Measurements from ENCODE around the gene TMEM115.

TMEM115 gene

DNA sequence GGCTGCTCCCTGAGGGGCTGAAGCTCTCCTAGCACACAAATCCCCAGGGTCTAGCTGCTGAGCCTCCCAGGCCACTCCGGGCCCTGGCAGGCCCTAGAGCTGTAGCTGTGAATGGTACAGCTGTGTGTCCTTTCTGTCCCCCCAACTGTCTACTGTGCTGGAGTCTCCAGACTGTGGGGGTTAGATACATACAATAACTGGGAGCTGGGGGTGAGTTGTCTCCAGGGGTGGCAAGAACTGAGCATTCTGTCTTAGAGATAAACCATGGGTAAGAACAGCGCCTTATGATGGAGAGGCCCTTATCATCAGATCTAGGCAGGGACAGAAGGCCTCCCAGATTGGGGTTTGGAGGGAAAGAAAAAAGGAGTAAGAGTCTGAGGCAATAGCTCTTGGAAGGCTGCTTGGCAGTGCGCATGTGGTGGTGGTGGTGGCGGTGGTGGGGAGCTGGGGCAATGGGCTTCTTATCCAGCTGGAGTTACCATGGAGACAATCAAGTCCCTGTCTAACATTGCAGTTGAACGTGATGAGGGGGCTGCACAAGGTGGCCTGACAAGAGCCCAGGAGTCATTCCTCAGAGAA is 5.0 kb downstream of the TMEM115 start:
- no peak for DNase-seq (ENCODE audit: low read depth)
- H3K4me3 ChIP-seq (ENCODE audit: control insufficient read depth, low read depth, low read length), result no peak overlapping the region
- TF ChIP-seq, protein P1, sequence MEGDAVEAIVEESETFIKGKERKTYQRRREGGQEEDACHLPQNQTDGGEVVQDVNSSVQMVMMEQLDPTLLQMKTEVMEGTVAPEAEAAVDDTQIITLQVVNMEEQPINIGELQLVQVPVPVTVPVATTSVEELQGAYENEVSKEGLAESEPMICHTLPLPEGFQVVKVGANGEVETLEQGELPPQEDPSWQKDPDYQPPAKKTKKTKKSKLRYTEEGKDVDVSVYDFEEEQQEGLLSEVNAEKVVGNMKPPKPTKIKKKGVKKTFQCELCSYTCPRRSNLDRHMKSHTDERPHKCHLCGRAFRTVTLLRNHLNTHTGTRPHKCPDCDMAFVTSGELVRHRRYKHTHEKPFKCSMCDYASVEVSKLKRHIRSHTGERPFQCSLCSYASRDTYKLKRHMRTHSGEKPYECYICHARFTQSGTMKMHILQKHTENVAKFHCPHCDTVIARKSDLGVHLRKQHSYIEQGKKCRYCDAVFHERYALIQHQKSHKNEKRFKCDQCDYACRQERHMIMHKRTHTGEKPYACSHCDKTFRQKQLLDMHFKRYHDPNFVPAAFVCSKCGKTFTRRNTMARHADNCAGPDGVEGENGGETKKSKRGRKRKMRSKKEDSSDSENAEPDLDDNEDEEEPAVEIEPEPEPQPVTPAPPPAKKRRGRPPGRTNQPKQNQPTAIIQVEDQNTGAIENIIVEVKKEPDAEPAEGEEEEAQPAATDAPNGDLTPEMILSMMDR (IDR thresholded peaks at IDR 0.05; ENCODE audit: control insufficient read depth, insufficient read depth, low read depth, low read length, missing control alignments), result no peak

DNA sequence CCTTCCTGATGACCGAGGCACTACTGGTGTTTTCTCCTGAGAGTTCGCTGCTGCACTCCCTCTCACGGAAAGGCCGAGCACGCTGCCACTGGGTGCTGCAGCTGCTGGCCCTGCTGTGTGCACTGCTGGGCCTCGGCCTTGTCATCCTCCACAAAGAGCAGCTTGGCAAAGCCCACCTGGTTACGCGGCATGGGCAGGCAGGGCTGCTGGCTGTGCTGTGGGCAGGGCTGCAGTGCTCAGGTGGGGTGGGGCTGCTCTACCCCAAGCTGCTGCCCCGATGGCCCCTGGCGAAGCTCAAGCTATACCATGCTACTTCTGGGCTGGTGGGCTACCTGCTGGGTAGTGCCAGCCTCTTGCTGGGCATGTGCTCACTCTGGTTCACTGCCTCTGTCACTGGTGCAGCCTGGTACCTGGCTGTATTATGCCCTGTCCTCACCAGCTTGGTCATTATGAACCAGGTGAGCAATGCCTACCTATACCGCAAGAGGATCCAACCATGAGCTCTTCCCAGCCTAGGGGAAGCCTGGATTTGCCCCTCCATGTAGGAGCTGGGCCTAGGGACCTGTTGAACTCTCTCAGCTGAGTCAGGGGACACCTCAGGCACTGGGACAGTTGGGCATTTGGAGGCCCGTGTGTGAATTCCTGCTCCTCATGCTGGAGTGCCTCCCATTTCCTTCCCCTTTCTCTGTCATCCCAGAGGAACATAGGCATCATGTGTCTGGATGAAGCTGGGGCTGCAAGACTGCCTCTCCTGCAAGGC is 5.9 kb downstream of the TMEM115 start:
- TF ChIP-seq, protein P1 (IDR thresholded peaks at IDR 0.05; ENCODE audit: control insufficient read depth, insufficient read depth, low read depth, low read length, missing control alignments), result no peak
- H3K4me3 ChIP-seq (ENCODE audit: control insufficient read depth, low read depth, low read length), result no peak overlapping the region
- DNase-seq (ENCODE audit: low read depth), result no peak

DNA sequence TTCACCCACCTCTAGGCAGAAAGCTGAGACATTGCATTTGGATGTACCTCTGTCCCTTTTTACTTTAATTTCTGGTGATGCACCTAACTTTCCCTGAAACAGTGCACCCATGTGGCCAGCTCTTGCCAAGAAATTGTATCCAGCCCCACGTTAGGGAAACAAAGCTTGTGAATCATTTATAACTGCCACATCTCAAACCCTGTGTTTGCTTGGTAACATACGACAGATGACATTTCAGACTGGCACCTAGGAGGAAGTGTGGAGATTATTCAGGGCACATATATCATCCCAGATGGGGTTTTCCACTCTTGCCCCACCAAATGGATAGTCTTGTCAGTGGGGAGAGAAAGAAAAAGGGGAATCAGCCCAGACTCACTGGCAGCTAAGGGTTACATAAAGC is 6.5 kb downstream of the TMEM115 start:
- DNase-seq (ENCODE audit: low read depth), result no peak
- TF ChIP-seq, protein P1 (IDR thresholded peaks at IDR 0.05; ENCODE audit: control insufficient read depth, insufficient read depth, low read depth, low read length, missing control alignments), result peak; percentile 48
- H3K4me3 ChIP-seq (ENCODE audit: control insufficient read depth, low read depth, low read length), result no peak overlapping the region

DNA sequence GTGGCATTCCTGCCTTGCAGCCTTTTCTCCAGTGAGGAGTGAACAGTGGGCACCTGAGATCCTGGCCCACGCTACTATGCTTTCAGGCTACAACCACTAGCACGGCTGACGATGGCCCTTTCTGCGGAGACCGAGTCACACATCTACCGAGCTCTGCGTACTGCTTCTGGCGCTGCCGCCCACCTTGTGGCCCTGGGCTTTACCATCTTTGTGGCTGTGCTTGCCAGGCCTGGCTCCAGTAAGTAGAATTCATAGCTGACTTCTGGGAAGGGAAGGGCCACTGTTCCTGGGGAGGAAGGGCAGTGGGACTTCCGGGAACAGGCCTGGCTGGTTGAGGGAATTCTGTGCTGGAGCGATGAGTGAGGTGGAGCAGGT is 8.0 kb downstream of the TMEM115 start:
- DNase-seq (ENCODE audit: low read depth), result no peak
- peak overlapping the region; percentile 81 for H3K4me3 ChIP-seq (ENCODE audit: control insufficient read depth, low read depth, low read length)
- TF ChIP-seq, protein P1 (IDR thresholded peaks at IDR 0.05; ENCODE audit: control insufficient read depth, insufficient read depth, low read depth, low read length, missing control alignments), result no peak

DNA sequence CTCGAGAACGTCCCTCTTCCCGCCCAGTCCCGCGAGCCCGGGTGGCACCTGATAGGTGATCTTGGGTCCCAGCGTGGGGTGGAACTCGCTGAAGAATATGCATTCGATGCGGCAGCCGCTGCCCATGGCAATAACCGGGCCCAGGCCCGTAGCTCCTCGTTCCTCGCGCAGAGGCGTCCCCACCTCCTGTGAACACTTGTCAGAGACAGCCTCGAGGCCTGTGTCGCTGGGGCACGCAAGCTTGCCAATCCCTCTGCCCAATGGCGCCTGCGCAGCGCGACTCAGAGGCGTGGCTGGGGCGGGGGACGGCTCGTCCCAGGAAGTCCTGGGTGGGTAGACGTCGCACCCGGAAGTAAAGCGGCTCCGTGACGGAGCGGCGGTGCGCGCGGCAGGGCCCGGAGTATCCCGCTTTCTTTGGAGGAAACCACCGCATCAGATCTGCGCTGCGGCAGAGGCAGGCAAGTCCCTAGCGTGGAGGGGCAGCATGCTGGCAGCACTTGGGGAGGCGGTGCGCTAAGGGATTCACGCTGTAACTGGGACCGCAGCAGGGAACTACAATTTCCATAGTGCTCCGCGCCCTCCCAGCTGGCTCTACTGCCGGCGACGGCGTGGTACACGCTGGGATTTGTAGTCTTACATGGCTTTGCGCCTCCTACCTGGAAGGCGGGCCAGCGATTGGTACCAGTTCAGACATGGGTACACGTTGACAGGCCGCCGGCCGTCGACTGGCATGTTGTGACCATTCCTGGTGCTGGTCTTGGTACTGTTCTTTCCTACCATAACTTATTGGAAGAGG is 8.6 kb downstream of the TMEM115 start, which contains the start of the genes CYB561D2 and NPRL2:
Gene CYB561D2, plus strand, starts transcription at position 336 of the 796 bp plus-strand sequence. CDS start 572 bp downstream, outside the sequence.
Gene NPRL2, minus strand, starts transcription at position 249 of the 796 bp plus-strand sequence. Its CDS starts 123 bp downstream, at position 126.
- DNase-seq (ENCODE audit: low read depth), result peak; percentile 62
- H3K4me3 ChIP-seq (ENCODE audit: control insufficient read depth, low read depth, low read length), result peak within 1 kb of the TSS; percentile 81

DNA sequence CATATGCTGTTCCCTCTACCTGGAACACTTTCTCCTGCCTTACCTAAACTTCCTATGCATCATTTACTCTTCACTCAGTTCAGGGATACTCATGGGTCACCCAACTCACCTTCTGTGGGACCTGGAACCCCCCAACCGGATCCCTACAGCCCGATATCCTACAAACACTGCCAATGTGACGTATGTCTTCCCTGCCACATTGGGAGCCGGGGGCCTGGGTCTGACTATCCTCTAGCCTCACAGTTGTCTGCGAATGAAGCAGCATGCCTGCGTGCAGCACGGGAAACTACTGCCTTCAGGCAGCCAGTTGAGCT is 9.2 kb downstream of the TMEM115 start:
- no peak for DNase-seq (ENCODE audit: low read depth)
- peak overlapping the region; percentile 81 for H3K4me3 ChIP-seq (ENCODE audit: control insufficient read depth, low read depth, low read length)
- TF ChIP-seq, protein P1 (IDR thresholded peaks at IDR 0.05; ENCODE audit: control insufficient read depth, insufficient read depth, low read depth, low read length, missing control alignments), result no peak

More for the DNA sequence above, 8.6 kb downstream of the TMEM115 start, which contains the start of the genes CYB561D2 and NPRL2:
- TF ChIP-seq, protein P1 (IDR thresholded peaks at IDR 0.05; ENCODE audit: control insufficient read depth, insufficient read depth, low read depth, low read length, missing control alignments), result no peak
